Spleen (tissue), 7 donors: ENCODE results near the gene DNAH12.

Experiments
- CTCF ChIP-seq, 11 experiments: fragments of 200-600 bp in 7 of 11; fragments of 450-650 bp in 4 of 11; sonication (generic) in 4 of 11; IDR thresholded peaks in 8 of 11; conservative IDR thresholded peaks in 3 of 11; 1 replicate in 7 of 11; 2 replicates in 4 of 11; pipeline versions ENCODE4 v1.4.0 to v1.8.0; 2016 to 2021; ENCODE audit warnings: antibody characterized with exemption in 11 of 11, inconsistent platforms in 4 of 11, mild to moderate bottlenecking in 1 of 11
- POLR2A ChIP-seq, 3 donors: fragments of 450-650 bp; IDR thresholded peaks; one replicate each; pipeline ENCODE4 v1.5.1; 2017; ENCODE audit warnings: antibody characterized with exemption in 3 of 3, mild to moderate bottlenecking in 1 of 3
- donor health status: DM: no; HTN: no; CAD: no; lungs with moderate emphysema.
- donor health status: DM: no; HTN: no; CAD: no.
- donor health status: DM: no; HTN: no; CAD: no.

GRCh38 chr3:57288403-57288802 lies 255.7 kb downstream of the DNAH12 start:
- TF ChIP-seq POLR2A (IDR thresholded peaks at IDR 0.05) (no peak), CTCF (IDR thresholded peaks at IDR 0.05 in 8 of 11, conservative IDR thresholded peaks at IDR 0.05 in 3 of 11) (no peak)
